GM21360 (cell line): ENCODE data around the gene RIPPLY1.

Source experiments
- ATAC-seq: cut with Tn5 transposase; IDR thresholded peaks from one replicate; pipeline ENCODE4 v1.9.1; 2021; ENCODE audit warnings: mild to moderate bottlenecking, moderate library complexity; ENCODE audit not compliant: unreplicated experiment

The RIPPLY1 gene

DNA sequence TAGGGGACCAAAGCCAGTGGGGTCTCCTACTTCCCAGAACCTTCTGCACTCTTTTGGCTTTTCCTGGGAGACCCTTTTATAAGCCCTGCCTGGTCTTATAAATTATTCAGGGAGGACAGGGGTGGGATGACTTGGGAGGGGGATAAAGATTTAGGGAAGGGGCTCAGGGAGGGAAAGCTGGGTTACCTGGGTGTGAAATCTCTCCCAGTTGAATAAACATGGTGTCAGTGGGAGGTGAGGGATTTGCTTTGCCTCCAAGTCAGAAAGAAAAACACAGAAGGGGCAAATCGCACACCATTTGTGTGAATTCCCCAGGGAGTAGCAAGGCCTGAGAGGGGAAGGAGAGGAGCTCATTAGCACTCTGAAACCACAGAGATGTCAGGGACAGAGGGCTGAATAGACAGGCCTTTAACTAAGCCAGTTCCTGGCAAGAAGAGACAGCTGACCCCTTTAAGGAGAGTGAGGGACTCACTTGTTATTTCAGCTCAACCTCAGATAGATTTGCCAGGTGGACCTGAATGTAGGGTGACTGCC, at the start of gene RIPPLY1:
RIPPLY1 (minus strand) TSS at position 51 of the 534 bp plus-strand sequence. CDS start 54 bp downstream, outside the sequence.
- ATAC-seq: no peak

DNA sequence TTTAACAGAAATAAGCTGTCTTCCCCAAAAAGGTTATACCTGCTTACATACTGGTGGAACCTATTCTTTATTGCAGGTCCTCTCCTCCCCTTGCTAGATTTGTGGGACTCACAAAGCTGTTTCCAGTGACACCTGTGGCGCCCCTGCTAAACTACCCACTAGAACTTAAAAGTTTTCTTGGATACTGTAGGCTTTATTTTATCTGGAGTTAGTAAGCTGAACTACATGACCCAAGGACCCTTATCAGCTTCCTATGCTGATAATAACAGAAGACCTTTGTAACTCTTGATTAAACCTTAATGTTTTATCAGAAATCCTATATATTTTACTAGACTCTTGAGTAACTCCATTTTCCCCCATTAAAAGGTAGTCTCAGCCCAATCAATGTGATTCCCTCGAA, 49.4 kb upstream of the RIPPLY1 start:
- no peak for ATAC-seq

- no peak for ATAC-seq
Observed at GRCh38 chrX:106952089-106952488, 48.9 kb upstream of the RIPPLY1 start.

GRCh38 chrX:106951230-106951629, 48.1 kb upstream of the RIPPLY1 start:
- ATAC-seq: no peak

GRCh38 chrX:106950381-106950780, 47.2 kb upstream of the RIPPLY1 start:
- ATAC-seq: no peak

DNA sequence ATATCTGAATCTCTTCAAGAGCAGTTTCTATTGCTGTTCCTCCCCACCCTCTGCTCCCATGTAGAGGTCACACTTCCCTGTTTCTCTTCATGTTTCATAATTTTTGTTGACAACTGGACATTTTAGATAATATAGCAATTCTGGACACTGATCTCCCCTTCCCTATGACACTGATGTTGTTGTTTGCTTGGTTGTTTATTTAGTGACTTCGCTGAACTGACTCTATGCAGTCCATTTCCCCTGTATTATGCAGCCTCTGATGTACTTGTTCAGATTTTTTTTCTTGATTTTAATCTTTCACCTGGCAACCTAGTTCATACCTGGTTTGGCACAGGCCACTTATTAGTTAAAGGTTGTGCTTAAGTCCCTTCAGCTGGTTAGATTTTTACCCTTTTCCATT, 46.2 kb upstream of the RIPPLY1 start:
- no peak for ATAC-seq

GRCh38 chrX:106948641-106949040, 45.5 kb upstream of the RIPPLY1 start:
- ATAC-seq: no peak

DNA sequence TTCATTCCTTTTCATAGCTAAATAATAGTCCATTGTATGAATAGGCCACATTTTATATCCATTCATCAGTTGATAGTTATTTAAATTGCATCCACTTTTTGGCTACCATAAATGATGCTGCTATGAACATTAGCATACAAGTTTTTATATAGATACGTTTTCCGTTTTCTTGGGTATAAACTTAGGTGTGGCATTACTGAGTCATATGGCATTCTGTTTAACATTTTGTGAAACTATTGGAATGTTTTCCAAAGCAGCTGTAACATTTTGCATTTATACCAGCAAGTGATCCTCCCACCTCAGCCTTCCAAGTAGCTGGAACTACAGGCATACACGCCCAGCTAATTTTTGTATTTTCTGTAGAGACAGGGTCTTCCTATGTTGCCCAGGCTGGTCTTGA, 43.3 kb upstream of the RIPPLY1 start:
- no peak for ATAC-seq

GRCh38 chrX:106940068-106940467, 36.9 kb upstream of the RIPPLY1 start:
- ATAC-seq: no peak

DNA sequence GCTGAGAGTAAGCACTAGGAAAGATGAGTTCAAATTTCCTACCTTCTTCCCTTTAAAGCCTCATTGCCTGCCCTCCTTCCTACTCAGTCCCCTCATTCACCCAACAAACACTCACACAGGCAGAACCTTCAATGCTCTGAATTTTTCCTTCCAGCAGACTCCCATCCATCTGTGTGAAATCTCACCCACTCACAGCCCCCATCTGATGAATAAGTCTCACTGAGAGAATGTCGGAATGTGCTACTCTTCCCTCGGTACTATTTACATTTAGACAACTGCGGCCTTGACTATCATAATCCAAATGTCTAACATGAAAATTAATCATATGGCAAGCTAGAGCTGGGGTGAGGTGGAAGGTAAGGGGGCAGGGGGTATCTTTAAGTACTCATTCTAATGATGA, 36.4 kb upstream of the RIPPLY1 start:
- ATAC-seq: no peak

GRCh38 chrX:106936246-106936645, 33.1 kb upstream of the RIPPLY1 start:
- ATAC-seq: no peak

GRCh38 chrX:106935175-106935574, 32.0 kb upstream of the RIPPLY1 start:
- no peak for ATAC-seq

DNA sequence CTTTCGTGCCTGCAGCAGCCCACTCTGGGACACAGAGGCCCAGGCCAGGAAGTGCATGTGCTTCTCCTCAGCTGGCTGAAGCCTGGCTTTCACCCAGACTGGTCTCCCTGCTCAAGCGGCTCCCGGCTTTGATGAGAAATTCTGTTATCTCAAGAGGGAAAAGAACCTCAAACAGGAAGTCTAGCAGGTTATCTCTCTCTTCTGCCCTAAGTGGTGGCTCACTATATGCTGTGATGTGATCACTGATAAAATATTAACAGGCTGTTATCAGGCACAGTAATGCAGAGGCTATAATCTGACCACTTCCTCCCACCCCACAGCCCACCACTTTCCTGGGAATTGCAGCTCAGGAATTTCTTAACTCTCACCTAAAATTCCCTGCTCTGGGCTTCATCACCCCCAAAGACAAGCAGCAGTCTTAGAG, 30.4 kb upstream of the RIPPLY1 start:
- no peak for ATAC-seq

DNA sequence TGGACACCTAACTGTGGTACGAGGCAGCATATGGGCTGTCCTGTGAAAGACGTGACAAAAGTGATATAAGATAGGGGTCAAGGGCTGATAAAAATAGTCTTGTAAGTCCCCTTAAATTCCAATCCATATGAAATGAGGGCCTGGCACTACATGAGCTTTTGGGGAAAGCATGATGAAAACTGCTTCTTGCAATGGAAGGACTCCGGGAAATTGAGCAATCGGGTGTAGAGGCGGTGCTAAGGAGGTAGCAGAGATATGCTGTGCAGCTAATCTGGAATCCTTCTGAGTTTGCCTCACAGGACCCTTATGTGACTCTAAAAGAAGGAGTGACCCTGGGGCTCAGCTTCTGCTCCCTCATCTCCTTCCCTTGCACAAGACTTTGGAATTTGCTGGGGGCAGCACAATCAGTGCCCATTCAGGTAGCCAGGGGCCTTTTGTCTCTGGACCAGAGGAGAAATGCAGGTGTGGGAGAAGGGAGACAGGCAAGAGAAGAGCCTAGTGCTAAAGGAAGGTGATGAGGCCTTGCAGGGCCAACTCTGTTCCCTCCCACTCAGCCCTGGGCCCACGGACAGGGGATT, 29.9 kb upstream of the RIPPLY1 start:
- ATAC-seq: no peak

DNA sequence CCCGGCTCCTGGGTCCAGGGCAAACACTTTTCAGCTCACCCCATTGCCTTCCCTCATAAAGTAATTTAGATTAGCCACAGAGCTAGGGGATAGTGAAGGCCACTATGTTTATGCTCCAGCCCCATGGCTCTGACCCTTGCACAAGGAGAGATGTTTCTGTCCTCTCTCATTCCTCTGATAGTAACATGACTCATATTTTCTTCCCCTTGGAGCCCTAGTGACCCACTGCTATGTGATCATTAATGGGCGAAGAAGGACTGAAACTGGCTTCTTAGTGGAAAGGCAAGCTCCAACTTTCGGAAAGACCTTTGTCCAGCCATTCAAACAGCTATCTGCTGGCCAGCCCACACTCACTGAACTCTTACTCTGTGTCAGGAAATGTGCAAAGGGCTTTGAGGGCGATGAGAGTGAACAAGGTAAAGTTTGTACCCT, 29.4 kb upstream of the RIPPLY1 start:
- ATAC-seq: no peak

DNA sequence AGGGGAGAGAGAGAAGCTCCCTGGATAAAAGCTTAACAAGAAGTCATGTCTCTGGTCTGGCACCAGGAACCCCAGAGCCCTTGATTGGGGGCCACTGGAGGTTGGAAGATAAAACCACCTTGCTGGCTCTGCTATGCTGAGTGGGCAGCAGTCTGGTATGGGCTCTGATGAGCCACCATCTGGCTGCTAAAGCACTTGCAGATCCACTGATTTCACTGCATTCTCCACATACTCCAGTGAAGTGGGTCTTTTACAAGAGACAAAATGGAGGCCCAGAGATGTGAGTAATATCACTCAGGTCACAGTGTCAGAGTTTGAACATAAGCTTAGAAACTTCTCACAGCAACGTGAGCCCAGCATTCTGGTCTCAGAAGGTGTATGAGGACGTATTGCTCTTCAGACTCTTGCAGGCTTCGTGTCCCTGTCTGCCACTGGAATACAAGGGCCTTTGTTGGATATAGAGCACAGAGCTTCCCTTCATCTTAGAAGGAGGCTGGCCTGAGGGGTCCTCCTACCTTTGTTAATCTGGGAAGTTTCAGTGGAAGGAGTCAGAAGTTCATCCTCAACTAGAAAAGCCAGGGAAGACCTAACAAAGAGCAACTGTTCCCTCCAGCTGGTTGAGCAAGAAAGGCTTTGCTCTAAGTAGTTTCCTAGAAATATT, 28.8 kb upstream of the RIPPLY1 start:
- ATAC-seq: no peak

DNA sequence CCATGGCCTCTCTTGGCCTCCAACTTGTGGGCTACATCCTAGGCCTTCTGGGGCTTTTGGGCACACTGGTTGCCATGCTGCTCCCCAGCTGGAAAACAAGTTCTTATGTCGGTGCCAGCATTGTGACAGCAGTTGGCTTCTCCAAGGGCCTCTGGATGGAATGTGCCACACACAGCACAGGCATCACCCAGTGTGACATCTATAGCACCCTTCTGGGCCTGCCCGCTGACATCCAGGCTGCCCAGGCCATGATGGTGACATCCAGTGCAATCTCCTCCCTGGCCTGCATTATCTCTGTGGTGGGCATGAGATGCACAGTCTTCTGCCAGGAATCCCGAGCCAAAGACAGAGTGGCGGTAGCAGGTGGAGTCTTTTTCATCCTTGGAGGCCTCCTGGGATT, 25.1 kb upstream of the RIPPLY1 start:
- no peak for ATAC-seq

DNA sequence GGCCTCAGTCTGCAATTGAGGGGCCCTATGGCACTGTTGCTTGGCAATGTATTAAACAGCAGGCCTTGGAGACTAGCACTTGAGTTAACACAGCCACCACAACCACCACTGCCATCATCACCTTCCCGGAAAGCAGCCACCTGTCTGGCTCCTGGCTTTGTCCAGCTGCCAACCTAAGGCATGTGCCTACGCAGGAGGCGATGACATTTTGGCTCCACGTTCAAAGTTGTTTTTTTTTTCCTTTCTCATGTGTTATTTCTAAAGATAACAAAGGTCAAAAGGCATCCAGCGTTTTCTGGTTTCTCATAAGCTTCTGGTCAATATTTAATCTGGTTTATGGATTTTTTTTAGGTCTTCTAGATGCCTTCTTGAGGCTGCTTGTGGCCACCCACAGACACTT, 24.6 kb upstream of the RIPPLY1 start:
- ATAC-seq: no peak

GRCh38 chrX:106927023-106927422, 23.9 kb upstream of the RIPPLY1 start:
- ATAC-seq: no peak

- no peak for ATAC-seq
Observed at GRCh38 chrX:106921637-106922036, 18.5 kb upstream of the RIPPLY1 start.

GRCh38 chrX:106919932-106920452, 16.9 kb upstream of the RIPPLY1 start, which contains the start of gene CLDN2:
Gene CLDN2, plus strand, starts transcription at chrX:106920402. Its CDS starts 7,827 bp downstream, at chrX:106928229.
- no peak for ATAC-seq

DNA sequence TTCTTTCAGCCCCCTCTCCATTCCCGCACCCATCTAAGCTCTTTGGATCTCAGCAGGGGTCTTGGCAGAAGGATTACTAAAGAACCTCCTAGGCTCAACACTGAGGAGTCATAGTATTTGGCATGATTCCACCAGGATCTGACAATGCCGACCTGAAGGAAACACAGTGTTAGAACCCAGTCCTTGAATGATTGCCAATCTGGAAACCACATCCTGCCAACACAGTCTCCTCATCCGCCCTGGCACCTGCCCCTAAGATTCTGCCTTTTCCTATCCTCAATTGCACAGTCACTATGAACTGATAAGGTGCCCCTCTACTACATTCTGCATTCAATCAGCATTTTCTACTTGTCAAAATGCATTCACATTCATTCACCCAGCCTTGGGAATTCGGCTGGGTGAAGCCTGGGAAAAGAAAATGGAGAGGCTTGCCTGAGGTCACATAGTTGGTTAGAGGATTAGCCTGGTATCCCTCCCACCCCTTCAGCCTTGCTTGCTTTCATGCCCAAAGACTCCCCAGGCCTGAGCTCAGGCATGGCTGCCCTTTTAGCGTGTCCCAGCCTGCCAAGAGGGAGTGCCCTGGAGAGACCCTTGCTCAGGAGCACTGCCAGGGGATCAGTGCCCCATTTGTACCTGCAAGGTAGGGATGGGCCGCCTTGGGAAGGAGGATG, 14.8 kb upstream of the RIPPLY1 start:
- ATAC-seq: no peak
